ENCODE results near the gene PCDHGA2.

PCDHGA2 gene

GRCh38 chr5:141363952-141364660, 25.5 kb downstream of the PCDHGA2 start, which contains the start of gene PCDHGA5:
PCDHGA5 (plus strand) TSS chr5:141364162; CDS start chr5:141364331, 169 bp downstream.
- no peaks in the 10 kb centered on the region for H3K27me3 ChIP-seq (ENCODE audit: insufficient read depth, low read depth, severe bottlenecking)
- no peak for DNase-seq
- no peak for TF ChIP-seq CTCF (IDR thresholded peaks at IDR 0.05; ENCODE audit: low read depth, low read length)
- no peak within 1 kb of the TSS for H3K4me3 ChIP-seq (ENCODE audit: low read depth, low read length)
- H3K36me3 ChIP-seq = no peaks in the 10 kb centered on the region
- peaks cover 20% of the 10 kb centered on the region for H3K9me3 ChIP-seq (ENCODE audit: severe bottlenecking)
- no peak within 1 kb of the TSS for H3K27ac ChIP-seq

- Histone ChIP-seq H3K9me3 (ENCODE audit: severe bottlenecking) (peaks cover 23% of the 10 kb centered on the region), H3K4me3 (ENCODE audit: low read depth, low read length) (no peak overlapping the region), H3K36me3 (no peaks in the 10 kb centered on the region), H3K27ac (no peak overlapping the region), H3K27me3 (ENCODE audit: insufficient read depth, low read depth, severe bottlenecking) (no peaks in the 10 kb centered on the region)
- no peak for TF ChIP-seq CTCF (IDR thresholded peaks at IDR 0.05; ENCODE audit: low read depth, low read length)
- DNase-seq = no peak
Observed at GRCh38 chr5:141366016-141366896, 27.7 kb downstream of the PCDHGA2 start.

- H3K9me3 ChIP-seq (ENCODE audit: severe bottlenecking) = peaks cover 28% of the 10 kb centered on the region
- no peaks in the 10 kb centered on the region for H3K36me3 ChIP-seq
- no peaks in the 10 kb centered on the region for H3K27me3 ChIP-seq (ENCODE audit: insufficient read depth, low read depth, severe bottlenecking)
- no peak for TF ChIP-seq CTCF (IDR thresholded peaks at IDR 0.05; ENCODE audit: low read depth, low read length)
- no peak within 1 kb of the TSS for H3K4me3 ChIP-seq (ENCODE audit: low read depth, low read length)
- H3K27ac ChIP-seq = no peak within 1 kb of the TSS
- no peak for DNase-seq
Observed at GRCh38 chr5:141369994-141370848, 31.7 kb downstream of the PCDHGA2 start, which contains the start of gene PCDHGB3. PCDHGB3 (plus strand) TSS chr5:141370242; CDS start chr5:141370395, 153 bp downstream.

- H3K9me3 ChIP-seq (ENCODE audit: severe bottlenecking) = peaks cover 30% of the 10 kb centered on the region
- no peak for DNase-seq
- H3K36me3 ChIP-seq = no peaks in the 10 kb centered on the region
- no peak for TF ChIP-seq CTCF (IDR thresholded peaks at IDR 0.05; ENCODE audit: low read depth, low read length)
- no peak overlapping the region for H3K27ac ChIP-seq
- H3K27me3 ChIP-seq (ENCODE audit: insufficient read depth, low read depth, severe bottlenecking) = no peaks in the 10 kb centered on the region
- H3K4me3 ChIP-seq (ENCODE audit: low read depth, low read length) = no peak overlapping the region
Observed at GRCh38 chr5:141371572-141372475, 33.3 kb downstream of the PCDHGA2 start.
